GM21825 (cell line): ENCODE measurements around the gene TNS3.

Experiments used
- ATAC-seq: cut with Tn5 transposase; IDR thresholded peaks from one replicate; pipeline ENCODE4 v1.9.1; 2021; ENCODE audit warnings: mild to moderate bottlenecking, moderate library complexity; ENCODE audit not compliant: unreplicated experiment

TNS3 gene

GRCh38 chr7:47295606-47296005 is 286.3 kb downstream of the TNS3 start:
- ATAC-seq, result no peak

GRCh38 chr7:47294556-47295222 is 287.2 kb downstream of the TNS3 start:
- ATAC-seq, result no peak

GRCh38 chr7:47293884-47294555 is 287.9 kb downstream of the TNS3 start:
- no peak for ATAC-seq

DNA sequence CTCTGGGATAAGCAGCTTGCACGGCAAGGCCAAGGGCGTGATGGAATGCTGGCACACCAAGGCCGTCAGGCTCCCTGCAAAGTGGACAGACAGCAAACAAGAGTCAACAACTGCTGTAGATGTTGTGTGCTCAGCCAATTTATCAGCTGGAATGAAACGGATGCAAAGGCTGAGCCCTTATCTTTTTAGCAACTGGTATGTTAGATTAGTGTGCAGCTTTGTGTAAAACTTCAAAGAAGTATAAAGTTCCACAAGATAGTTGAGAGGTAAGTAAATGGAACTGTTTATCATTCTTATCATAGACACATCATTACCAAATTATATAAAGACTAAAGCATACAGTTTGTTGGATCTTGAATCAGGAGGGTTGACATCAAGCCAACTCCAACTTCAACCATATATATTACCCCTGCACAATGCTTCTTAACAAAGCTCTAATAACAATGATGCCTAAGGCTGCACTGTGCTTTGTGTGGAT is 289.0 kb downstream of the TNS3 start:
- ATAC-seq, result no peak

DNA sequence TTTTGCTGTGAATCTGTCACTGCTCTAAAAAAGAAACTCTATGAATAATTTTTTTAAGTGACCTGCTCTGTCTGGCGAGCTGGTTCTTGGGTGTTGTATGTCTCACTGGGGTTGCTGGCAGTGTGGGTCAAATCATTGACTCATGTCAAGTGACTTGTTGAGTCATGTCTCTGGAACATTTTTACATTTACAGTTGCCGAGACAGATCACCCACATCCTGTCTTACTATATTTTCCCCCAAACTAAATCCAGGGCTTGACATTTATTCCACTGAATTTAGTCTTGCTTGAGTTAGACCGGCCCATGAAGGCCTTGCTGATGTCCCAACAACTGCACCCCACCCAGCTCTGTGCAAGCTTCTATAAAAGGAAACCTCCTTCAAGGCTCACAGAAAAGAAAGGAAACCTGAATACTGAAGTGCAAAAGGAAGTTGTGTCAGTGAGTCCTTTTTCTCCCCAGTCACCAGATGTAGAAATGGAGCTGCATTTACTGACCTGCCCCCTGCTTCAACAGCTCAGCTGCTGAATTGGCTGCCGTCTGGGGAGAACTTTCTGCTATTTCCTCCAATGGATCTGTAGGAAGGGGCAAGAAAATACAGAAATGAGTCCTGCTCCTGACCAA is 290.3 kb downstream of the TNS3 start:
- ATAC-seq, result peak; percentile 98

GRCh38 chr7:47290867-47291266 is 291.0 kb downstream of the TNS3 start:
- no peak for ATAC-seq

DNA sequence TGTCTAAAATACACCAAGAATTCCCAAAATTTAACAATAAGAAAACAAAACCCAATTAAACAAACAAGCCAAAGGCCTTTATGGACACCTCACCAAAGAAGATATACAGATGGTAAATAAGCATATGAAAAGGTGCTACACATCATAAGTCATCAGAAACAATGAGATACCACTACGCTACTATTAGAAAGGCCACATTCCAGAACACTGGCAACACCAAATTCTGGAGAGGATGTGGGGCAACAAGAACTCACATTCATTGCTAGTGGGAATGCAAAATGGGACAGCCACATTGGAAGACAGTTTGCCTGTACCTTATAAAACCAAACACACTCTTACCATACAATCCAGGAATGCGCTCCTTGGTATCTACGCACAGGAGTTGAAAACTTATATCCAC is 291.4 kb downstream of the TNS3 start:
- no peak for ATAC-seq

- no peak for ATAC-seq
Measured at GRCh38 chr7:47288060-47288459, 293.9 kb downstream of the TNS3 start.

- ATAC-seq, result no peak
Measured at GRCh38 chr7:47285860-47286491, 295.9 kb downstream of the TNS3 start.

DNA sequence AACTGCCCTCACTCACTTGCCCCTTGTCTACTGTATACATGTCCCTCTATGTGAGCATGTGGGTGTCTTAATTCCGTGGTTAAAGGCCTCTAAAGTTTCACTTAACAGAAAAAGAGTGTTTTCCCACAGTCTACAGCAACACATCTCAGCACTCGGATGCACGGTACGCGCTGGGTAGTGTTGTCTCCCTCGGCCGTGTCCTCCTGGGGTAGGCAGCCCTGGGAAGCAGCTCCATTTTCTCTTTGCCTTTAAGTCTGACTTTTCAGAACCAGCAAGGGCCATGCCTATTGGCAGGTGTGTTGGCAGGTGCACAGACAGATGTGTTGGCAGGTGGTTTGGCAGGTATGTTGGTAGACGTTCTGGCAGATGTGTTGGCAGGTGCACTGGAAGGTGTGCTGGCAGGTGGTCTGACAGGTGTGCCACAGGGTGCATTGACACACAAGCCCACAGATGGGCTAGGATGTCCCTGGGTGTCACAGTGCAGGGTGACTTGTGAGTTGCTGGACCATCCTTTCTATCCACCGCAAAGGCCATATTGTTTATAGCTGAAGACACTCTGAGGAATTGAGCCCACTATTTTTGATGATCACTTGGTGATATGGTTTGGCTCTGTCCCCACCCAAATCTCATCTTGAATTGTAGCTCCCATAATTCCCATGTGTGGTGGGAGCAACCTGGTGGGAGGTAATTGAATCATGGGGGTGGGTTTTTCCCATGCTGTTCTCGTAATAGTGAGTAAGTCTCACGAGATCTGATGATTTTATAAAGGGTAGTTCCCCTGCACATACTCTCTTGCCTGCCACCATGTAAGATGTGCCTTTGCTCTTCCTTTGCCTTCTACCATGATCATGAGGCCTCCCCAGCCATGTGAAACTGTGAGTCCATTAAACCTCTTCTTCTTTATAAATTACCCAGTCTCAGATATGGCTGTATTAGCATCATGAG is 296.9 kb downstream of the TNS3 start:
- ATAC-seq, result no peak

DNA sequence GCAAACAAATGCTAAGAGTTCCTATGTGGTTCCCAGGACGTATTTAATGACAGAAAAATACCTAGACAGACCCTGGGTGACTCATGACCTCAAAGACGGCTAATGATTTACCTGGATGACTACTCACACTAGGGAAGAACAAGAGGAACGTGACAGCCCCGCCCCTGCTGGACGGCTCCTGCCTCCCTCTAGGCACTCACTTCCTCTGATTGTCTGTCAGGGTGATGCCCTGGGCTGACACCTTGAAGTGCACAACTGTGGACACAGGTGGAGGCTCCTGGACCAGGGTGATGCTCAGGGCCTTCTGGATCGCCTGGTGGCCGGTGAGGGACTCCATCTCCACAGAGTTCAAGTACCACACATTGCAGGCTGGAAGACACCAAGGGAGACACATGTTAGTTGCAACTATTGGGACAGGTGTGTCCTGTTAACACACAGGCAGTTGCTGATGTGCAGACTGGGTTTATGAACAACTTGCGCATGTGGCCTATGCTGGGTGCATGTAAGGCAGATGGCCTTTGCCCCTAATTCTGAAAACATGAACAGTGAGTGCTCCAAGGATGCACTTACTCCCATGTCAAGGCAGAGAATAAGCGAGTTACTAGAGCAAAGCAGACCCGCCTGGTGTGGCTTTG is 298.3 kb downstream of the TNS3 start:
- ATAC-seq, result no peak

DNA sequence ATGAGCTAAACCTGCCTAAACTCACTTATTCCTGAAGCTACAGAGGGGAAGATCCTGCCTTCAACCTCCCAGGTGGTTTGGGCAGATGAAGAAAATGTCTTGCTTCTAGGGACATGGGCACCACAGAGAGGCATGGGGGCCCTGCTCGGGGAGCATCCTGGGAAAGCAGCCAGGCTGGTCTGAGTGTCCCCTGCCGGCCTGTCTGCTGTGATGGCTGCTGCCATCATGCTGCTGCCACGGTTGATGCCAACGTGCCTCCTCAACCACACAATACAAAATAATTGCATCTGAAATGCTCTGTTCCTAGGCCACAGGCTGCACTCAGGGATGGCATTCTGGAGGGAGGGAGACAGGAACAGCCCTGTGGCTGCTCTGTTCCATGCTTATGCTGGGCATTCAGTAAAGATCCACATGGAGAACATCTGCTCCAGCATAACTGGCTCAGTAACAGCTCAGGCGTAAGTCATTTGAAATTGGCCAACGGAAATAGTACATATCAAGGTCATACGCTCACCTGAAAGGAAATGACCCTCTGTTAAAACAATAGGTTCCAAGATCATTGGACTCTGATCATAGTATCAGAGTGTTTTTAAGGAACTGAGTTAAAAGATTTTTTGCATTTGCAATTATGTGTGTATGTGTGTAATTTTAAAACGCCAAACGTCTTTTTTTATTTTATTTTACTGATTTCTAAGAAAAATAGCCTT is 299.0 kb downstream of the TNS3 start:
- ATAC-seq, result no peak

- no peak for ATAC-seq
Measured at GRCh38 chr7:47281966-47282643, 299.8 kb downstream of the TNS3 start.

GRCh38 chr7:47281161-47281560 is 300.8 kb downstream of the TNS3 start:
- ATAC-seq, result no peak

DNA sequence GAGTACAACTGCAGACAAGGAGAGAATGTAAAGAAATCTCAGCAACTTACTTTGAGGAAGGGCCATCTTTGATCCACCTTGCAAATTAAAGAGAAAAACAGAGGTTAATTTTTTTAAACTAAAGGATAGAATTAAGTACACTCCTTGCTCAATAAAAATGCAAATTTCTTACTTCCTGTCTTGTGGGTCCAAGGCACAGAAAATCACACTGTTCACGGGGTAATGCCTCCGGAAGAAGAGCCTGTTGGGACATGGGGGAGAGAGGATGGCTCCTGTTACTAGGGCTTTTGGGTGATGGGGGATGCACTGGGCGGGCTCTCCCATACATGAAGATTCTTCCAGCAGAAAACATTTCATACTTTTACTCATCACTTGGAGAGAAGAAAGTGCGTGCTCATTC is 301.8 kb downstream of the TNS3 start:
- no peak for ATAC-seq

DNA sequence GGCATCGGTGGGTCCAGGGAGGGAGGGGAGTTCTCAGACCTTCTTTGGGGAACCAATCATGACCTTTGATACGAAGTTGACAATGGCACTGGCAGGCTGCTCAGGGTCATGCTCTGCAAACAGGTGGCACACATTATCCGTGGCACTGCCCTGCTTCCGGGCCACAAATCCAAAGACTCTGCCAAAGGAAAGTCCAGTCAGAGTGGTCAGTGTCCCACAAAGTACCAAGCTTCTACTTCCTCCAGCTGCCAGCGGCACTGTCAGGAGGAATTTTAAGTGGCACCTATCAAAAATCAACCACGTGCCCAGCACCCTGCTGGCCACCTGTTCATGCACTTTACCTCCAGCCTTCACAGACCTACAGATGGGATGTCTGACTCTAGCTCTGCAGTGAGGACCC is 303.9 kb downstream of the TNS3 start:
- ATAC-seq, result no peak

- ATAC-seq, result no peak
Measured at GRCh38 chr7:47277321-47277781, 304.6 kb downstream of the TNS3 start.

GRCh38 chr7:47273974-47274766 is 307.7 kb downstream of the TNS3 start:
- no peak for ATAC-seq
